ENCODE data around the gene MYO15B. TPM values are rescaled to one million over a fixed set of nuclear protein-coding genes. Genes with fewer than 3 reads are reported as not detected.

The MYO15B gene
- total RNA-seq, 1 donor, result 1.4 TPM

DNA sequence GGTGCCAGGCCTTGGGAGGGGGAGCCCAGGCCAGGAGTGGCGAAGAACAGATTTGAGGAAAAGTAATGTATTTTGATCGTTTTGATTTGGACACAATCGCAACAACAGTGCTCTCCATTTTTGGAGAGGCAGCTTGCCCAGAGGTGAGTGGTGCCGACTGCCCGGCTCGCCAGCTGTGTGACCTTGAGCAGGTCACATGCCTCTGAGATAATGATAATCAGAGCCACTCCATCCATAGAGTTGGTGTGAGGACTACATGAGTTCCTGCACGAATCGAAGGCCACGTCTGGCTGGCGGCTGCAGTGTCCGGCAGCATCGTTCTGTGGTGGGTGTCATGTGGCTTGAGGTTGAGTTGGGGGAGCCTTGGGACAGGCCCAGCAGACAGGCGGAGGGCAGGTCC, 41.4 kb upstream of the MYO15B start:
- TF ChIP-seq, protein P1, sequence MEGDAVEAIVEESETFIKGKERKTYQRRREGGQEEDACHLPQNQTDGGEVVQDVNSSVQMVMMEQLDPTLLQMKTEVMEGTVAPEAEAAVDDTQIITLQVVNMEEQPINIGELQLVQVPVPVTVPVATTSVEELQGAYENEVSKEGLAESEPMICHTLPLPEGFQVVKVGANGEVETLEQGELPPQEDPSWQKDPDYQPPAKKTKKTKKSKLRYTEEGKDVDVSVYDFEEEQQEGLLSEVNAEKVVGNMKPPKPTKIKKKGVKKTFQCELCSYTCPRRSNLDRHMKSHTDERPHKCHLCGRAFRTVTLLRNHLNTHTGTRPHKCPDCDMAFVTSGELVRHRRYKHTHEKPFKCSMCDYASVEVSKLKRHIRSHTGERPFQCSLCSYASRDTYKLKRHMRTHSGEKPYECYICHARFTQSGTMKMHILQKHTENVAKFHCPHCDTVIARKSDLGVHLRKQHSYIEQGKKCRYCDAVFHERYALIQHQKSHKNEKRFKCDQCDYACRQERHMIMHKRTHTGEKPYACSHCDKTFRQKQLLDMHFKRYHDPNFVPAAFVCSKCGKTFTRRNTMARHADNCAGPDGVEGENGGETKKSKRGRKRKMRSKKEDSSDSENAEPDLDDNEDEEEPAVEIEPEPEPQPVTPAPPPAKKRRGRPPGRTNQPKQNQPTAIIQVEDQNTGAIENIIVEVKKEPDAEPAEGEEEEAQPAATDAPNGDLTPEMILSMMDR (IDR thresholded peaks at IDR 0.05; ENCODE audit: insufficient read depth, low read length), result no peak
- no peak for DNase-seq (ENCODE audit: low read depth)
- H3K4me3 ChIP-seq (ENCODE audit: low read depth, low read length), result no peak overlapping the region

DNA sequence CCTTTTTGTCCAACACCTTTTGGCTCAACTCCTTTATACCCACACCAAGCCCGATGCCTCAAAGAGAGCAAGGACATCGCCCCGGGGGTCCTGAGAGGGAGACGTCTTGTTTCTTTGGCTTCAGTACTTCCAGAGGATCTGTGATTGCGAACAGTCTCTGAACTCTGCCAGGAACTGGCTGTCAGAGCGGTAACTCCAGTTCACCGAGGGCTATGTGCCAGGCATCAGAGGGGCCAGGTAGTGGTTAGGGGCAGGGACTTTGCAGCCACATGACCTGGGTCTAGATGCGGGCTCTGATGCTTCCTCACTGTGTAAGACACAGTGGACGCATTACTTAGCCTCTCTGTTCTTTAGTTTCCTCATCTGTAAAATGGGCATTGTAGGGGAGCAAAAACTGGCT, 40.5 kb upstream of the MYO15B start:
- no peak for DNase-seq (ENCODE audit: low read depth)
- no peak overlapping the region for H3K4me3 ChIP-seq (ENCODE audit: low read depth, low read length)
- TF ChIP-seq, protein P1 (IDR thresholded peaks at IDR 0.05; ENCODE audit: insufficient read depth, low read length), result no peak

DNA sequence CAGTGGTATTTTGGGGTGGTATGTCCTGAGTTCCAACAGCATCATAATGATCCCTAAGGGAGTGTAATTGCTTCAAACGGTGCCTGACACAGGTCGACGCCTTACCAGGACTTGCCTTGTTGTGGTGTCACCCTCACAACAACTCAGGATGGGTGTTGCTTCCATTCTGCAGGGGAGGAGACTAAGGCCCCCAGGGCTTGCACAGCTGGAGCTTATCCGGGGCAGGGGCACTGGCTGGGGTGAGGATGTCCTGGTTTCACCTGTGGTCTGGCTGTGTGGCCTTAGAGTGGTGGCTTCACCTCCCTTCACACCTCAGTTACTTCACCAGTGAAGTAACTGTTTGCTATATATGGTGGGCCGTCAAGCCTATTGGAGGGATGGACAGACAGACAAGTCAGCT, 38.8 kb upstream of the MYO15B start:
- TF ChIP-seq, protein P1 (IDR thresholded peaks at IDR 0.05; ENCODE audit: insufficient read depth, low read length), result no peak
- no peak for DNase-seq (ENCODE audit: low read depth)

DNA sequence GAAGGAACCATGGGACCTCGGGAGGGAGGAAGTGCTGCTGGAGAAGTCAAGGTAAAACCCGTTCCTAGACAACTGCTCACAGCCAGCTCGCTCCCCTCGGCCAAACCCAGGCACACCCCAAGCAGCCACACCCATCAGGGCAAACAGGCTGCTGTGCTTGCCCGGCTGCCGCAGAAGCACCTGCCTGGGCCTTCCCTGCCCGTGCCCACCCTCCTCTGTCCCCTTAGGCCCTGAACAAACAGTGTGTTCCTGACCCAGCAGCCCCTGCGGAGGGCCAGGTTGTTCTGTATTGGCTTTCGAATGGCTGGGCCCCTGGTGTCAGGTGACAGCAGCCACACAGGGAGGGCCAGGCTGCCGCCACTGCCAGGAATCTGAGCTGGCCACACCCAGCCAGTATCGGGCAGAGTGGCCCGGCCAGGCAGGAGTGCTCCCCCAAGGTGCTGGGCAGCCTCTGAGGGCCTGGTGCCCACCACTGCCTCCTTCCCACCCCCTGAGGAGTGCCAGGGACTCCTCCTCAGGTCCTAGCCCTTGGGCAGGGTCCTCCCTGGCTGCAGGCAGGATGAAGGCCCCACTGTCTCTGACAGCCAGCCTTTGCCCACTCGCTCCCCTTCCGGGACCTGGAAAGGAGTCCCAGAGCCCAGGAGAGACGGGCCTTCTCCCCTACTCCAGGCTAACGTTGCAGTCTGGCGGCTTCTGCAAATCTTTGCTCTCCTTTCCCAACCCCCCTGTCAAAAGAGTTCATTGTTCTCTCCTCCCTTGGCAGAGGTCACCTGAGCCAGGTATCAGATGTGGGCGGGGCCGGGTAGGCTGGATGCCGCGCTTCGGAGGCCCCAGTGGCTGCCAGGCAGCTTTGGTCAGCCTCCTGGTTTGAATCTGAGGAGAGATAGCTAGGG, 38.1 kb upstream of the MYO15B start:
- DNase-seq (ENCODE audit: low read depth), result no peak
- TF ChIP-seq, protein P1 (IDR thresholded peaks at IDR 0.05; ENCODE audit: insufficient read depth, low read length), result no peak
- H3K4me3 ChIP-seq (ENCODE audit: low read depth, low read length), result no peak overlapping the region

More for the DNA sequence above, 38.8 kb upstream of the MYO15B start:
- H3K4me3 ChIP-seq (ENCODE audit: low read depth, low read length), result no peak overlapping the region

DNA sequence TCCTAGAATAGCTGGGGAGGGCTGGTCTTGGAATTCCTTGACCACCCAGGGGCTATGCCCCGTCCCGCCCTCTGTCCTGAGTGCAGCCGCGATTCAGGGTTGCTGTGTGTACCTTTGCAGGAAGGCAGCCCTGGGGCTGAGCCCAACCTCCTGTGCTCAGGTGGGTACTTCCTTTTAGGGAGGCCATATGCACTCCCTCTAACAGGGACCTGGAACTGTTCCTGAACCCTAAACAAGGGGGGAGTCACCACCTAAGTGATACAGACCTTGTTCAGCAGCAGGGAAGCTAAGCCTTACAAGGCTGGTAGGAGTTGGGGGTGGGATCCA, 37.5 kb upstream of the MYO15B start:
- H3K4me3 ChIP-seq (ENCODE audit: low read depth, low read length), result no peak overlapping the region
- no peak for DNase-seq (ENCODE audit: low read depth)
- TF ChIP-seq, protein P1 (IDR thresholded peaks at IDR 0.05; ENCODE audit: insufficient read depth, low read length), result no peak

DNA sequence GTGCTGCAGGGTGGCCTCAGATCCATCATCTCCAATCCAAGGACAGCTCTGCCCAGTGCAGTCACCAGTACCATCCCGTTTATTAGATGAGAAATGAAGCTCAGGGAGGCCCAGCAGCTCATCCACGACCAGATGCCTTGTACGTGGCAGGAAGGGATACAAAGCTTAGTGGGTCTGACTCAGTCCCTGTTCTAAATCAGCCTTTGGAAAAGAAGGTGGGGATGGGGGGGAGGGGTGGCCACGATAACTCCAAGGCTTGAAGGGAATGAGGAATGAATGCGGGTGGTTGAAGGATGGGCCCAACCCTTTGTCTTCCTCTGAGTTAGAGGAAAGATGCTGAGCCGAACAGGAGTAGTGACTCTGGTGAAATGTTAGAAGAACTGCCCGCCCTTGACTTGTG, 36.3 kb upstream of the MYO15B start:
- DNase-seq (ENCODE audit: low read depth), result no peak
- TF ChIP-seq, protein P1 (IDR thresholded peaks at IDR 0.05; ENCODE audit: insufficient read depth, low read length), result no peak
- no peak overlapping the region for H3K4me3 ChIP-seq (ENCODE audit: low read depth, low read length)
